Ectodermal cell (in vitro differentiated cells): ENCODE data around the gene P2RY6.

Experiments
- H3K27ac ChIP-seq: 2 replicates; pipeline ENCODE4 v1.7.0; 2013; ENCODE audit warnings: mild to moderate bottlenecking, low read depth, low read length; ENCODE audit not compliant: insufficient read depth, poor library complexity, severe bottlenecking
- H3K27me3 ChIP-seq: 2 replicates; pipeline ENCODE4 v1.7.0; 2013; ENCODE audit warnings: mild to moderate bottlenecking, low read length; ENCODE audit not compliant: insufficient read depth, control insufficient read depth, poor library complexity, severe bottlenecking
- H3K36me3 ChIP-seq: one replicate; pipeline ENCODE4 v1.7.0; 2013; ENCODE audit warnings: low read length; ENCODE audit not compliant: control insufficient read depth, insufficient read depth
- H3K4me1 ChIP-seq: one replicate; pipeline ENCODE4 v1.7.0; 2013; ENCODE audit warnings: low read length; ENCODE audit not compliant: control insufficient read depth, insufficient read depth
- H3K4me3 ChIP-seq: 2 replicates; pipeline ENCODE4 v1.7.0; 2013; ENCODE audit warnings: low read depth, low read length, control low read depth; ENCODE audit not compliant: insufficient read depth
- H3K9me3 ChIP-seq: 2 replicates; pipeline ENCODE4 v1.7.0; 2013; ENCODE audit warnings: mild to moderate bottlenecking, low read length, moderate library complexity; ENCODE audit not compliant: control insufficient read depth
- WGBS, 2 experiments: methylation state at CpG; one replicate each; pipeline ENCODE4 v1.1.7; 2013; ENCODE audit warnings: missing lambda C conversion rate in 2 of 2; 5-methylcytosine and 5-hydroxymethylcytosine counted together

Gene P2RY6

DNA sequence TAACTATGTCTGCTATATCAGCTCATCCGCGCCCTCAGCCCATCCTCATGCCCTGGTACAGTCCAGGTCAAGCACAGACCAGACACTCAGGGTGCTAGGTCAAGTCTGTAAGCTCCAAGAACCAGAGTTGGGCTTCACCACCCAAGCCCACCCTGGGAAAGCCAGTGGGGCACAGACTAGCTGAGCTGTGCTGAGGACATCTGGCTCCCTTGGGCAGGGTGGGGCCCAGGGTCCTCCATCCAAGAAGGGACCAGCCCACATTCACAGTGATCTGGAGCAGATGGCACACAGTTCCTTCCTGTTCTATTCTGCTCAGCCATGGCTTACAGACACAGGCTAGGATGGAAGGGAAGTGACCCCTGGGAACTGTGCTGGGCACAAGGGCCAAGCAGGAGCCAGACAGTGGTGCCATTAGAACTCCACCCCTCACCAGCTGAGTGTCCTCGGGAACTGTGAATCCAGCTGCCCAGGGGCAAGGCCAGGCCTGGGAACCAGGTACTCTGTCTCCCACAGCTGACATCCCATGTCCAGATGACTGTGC is 9.1 kb downstream of the P2RY6 start:
- Histone ChIP-seq H3K4me1 (no peaks in the 10 kb centered on the region), H3K27ac (no peak overlapping the region), H3K36me3 (no peaks in the 10 kb centered on the region), H3K27me3 (no peaks in the 10 kb centered on the region), H3K4me3 (no peak overlapping the region), H3K9me3 (no peaks in the 10 kb centered on the region)
- 96 to 97% methylated on average over 3 of the region's 3 CpGs for WGBS, 2 experiments

DNA sequence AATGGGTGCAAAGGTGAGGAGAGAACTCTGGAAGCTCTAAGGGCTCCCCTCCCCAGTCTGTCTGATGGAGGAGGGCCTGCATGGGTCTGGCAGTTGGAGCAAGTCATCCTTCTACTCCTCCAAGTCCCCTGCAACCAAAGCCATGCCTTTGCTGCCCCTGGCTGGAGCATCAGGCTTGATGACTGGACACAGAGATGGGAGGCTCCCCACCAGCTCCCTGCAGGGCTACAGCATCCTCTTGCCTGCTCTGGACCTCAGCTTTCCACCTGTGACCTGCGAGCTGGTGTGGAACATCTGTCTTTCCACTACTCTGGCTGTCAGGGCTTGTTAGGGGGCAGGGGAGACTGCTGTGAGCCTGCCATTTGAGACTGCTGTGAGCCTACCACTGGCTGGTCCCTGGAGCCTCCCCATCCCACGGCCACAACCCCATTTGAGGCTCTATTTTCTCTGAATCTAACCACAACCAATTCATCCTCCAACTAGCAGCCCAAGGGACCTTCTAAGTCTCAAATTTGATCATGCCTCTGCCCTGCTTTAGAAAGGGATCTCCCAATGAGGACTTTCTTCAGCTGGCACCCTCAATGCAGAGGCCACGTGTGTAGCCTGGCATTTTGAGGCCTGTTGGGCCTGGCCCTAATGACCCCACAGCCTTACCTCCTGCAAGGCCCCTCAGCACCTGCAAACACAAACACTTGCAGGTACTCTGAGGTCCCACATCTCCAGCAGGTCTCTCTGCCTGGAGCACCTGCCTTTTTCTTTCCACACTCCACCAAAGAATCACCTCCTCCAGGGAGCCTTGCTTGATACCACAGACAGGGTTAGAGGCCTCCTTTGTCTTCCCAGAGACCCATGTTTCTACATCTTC is 9.9 kb downstream of the P2RY6 start:
- H3K36me3 ChIP-seq: no peaks in the 10 kb centered on the region

GRCh38 chr11:73283276-73284000 is 11.3 kb downstream of the P2RY6 start:
- Histone ChIP-seq H3K4me3 (no peak overlapping the region), H3K36me3 (no peaks in the 10 kb centered on the region), H3K4me1 (no peaks in the 10 kb centered on the region), H3K27ac (no peak overlapping the region), H3K27me3 (no peaks in the 10 kb centered on the region), H3K9me3 (no peaks in the 10 kb centered on the region)
- WGBS, 2 experiments: 87 to 90% methylated on average over 10 of the region's 10 CpGs

More for the DNA sequence above, 9.9 kb downstream of the P2RY6 start:
- no peaks in the 10 kb centered on the region for H3K9me3 ChIP-seq
- WGBS, 2 experiments: 85 to 86% methylated on average over 3 of the region's 3 CpGs
- no peak overlapping the region for H3K4me3 ChIP-seq
- H3K27ac ChIP-seq: no peak overlapping the region
- no peaks in the 10 kb centered on the region for H3K27me3 ChIP-seq
- no peaks in the 10 kb centered on the region for H3K4me1 ChIP-seq

DNA sequence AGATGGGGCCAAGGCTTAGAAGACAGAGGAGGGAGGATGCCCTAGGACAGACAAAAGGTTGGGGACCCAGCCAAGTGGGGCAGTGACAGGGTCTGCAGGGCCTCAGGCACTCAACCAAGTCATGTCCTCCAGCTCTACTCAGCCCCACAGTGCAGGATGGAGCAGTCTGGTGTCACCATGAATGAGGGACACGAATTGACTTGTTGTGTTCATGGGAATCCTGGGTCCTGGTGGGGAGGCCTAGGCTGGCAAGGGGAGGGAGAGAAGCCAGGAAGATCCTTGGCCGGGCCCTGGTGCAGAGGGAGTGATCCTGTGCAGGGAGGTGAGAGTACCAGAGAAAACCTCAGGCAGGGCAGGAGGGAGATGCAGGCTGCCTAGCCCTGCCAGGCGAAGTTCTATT is 12.0 kb downstream of the P2RY6 start:
- WGBS, 2 experiments: 83 to 87% methylated on average over 3 of the region's 3 CpGs
- Histone ChIP-seq H3K4me1 (peaks cover 4% of the 10 kb centered on the region), H3K27me3 (no peaks in the 10 kb centered on the region), H3K27ac (no peak overlapping the region), H3K36me3 (no peaks in the 10 kb centered on the region), H3K4me3 (no peak overlapping the region), H3K9me3 (no peaks in the 10 kb centered on the region)

DNA sequence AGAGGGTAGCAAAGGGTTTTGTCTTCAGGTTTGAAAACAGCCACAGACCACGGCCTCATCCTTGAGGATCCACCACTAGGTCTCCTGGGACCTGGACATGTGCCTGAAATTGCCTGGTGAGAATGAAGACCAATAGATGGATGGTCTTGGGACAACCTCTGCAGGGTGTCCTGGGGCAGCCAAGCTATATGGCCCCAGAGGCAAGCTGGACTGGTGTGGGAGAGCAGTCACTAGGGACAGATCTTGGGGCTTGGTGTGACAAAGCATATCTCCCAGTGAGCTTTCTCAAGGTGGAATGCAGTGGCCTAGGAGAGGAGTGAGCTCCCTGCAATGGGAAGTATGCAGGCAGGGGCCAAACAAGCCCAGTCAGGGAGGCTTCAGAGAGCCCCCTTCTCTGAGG is 13.6 kb downstream of the P2RY6 start:
- Histone ChIP-seq H3K4me1 (peaks cover 6% of the 10 kb centered on the region), H3K27me3 (no peaks in the 10 kb centered on the region), H3K36me3 (no peaks in the 10 kb centered on the region), H3K27ac (no peak overlapping the region), H3K4me3 (no peak overlapping the region), H3K9me3 (no peaks in the 10 kb centered on the region)
- WGBS, 2 experiments: 86 to 95% methylated on average over 1 of the region's 1 CpG

GRCh38 chr11:73286240-73286810 is 14.2 kb downstream of the P2RY6 start:
- no peaks in the 10 kb centered on the region for H3K36me3 ChIP-seq
- peaks cover 6% of the 10 kb centered on the region for H3K4me1 ChIP-seq
- no peaks in the 10 kb centered on the region for H3K27me3 ChIP-seq
- 87 to 88% methylated on average over 9 of the region's 9 CpGs for WGBS, 2 experiments
- no peaks in the 10 kb centered on the region for H3K9me3 ChIP-seq
- H3K27ac ChIP-seq: no peak overlapping the region
- H3K4me3 ChIP-seq: no peak overlapping the region

GRCh38 chr11:73287400-73288101 is 15.4 kb downstream of the P2RY6 start:
- Histone ChIP-seq H3K27me3 (no peaks in the 10 kb centered on the region), H3K9me3 (no peaks in the 10 kb centered on the region), H3K27ac (no peak overlapping the region), H3K36me3 (no peaks in the 10 kb centered on the region), H3K4me3 (no peak overlapping the region), H3K4me1 (peaks cover 6% of the 10 kb centered on the region)
- WGBS, 2 experiments: 93 to 94% methylated on average over 10 of the region's 10 CpGs

- no peaks in the 10 kb centered on the region for H3K9me3 ChIP-seq
- no peak overlapping the region for H3K27ac ChIP-seq
- WGBS, 2 experiments: 86 to 89% methylated on average over 5 of the region's 5 CpGs
- no peak overlapping the region for H3K4me3 ChIP-seq
- peaks cover 12% of the 10 kb centered on the region for H3K4me1 ChIP-seq
- H3K36me3 ChIP-seq: no peaks in the 10 kb centered on the region
- no peaks in the 10 kb centered on the region for H3K27me3 ChIP-seq
Measured at GRCh38 chr11:73288192-73288872, 16.2 kb downstream of the P2RY6 start.

GRCh38 chr11:73288873-73289707 is 17.0 kb downstream of the P2RY6 start:
- no peak overlapping the region for H3K4me3 ChIP-seq
- no peaks in the 10 kb centered on the region for H3K9me3 ChIP-seq
- H3K27ac ChIP-seq: no peak overlapping the region
- WGBS, 2 experiments: 53 to 54% methylated on average over 17 of the region's 17 CpGs
- no peaks in the 10 kb centered on the region for H3K36me3 ChIP-seq
- no peaks in the 10 kb centered on the region for H3K27me3 ChIP-seq
- peaks cover 12% of the 10 kb centered on the region for H3K4me1 ChIP-seq
